Stimulated activated naive CD8-positive, alpha-beta T cell treated with anti-CD3 and anti-CD28 coated beads, Interleukin-15, amount 100 ng/mL, for 72 hours (primary cell): Measurements from ENCODE around the gene NBEA.

Experiments used
- ATAC-seq: fragments of 150-1000 bp; cut with Tn5 transposase; 2 replicates; pipeline ENCODE4 v1.10.0; 2021; ENCODE audit warnings: mild to moderate bottlenecking, moderate library complexity
- DNase-seq, 2 donors: peaks; one replicate each; pipeline ENCODE4 v3.0.0; 2021 to 2022
- H3K27ac Mint-ChIP-seq, 2 donors: one replicate each; pipeline ENCODE4 v1.8.0; 2022; ENCODE audit warnings: mild to moderate bottlenecking in 2 of 2, mixed read lengths in 2 of 2, moderate library complexity in 2 of 2
- H3K27me3 Mint-ChIP-seq: one replicate; pipeline ENCODE4 v1.8.0; 2022; ENCODE audit warnings: mixed read lengths
- H3K4me1 Mint-ChIP-seq: one replicate; pipeline ENCODE4 v1.8.0; 2022; ENCODE audit warnings: mild to moderate bottlenecking, mixed read lengths
- H3K4me3 Mint-ChIP-seq, 2 donors: one replicate each; pipeline ENCODE4 v1.8.0; 2022; ENCODE audit warnings: mild to moderate bottlenecking in 2 of 2, mixed read lengths in 2 of 2, moderate library complexity in 1 of 2
- H3K9me3 Mint-ChIP-seq, 2 donors: one replicate each; pipeline ENCODE4 v1.8.0; 2022; ENCODE audit warnings: mixed read lengths in 2 of 2

The NBEA gene

GRCh38 chr13:35518337-35518946, 576.4 kb downstream of the NBEA start:
- Mint-ChIP-seq H3K4me3 (no peak overlapping the region), H3K4me1 (no peaks in the 10 kb centered on the region), H3K27ac (no peak overlapping the region), H3K27me3 (no peaks in the 10 kb centered on the region), H3K9me3 (peaks cover 0 to 6% of the 10 kb centered on the region in 2 donors)
- ATAC-seq, result no peak
- no peak for DNase-seq

DNA sequence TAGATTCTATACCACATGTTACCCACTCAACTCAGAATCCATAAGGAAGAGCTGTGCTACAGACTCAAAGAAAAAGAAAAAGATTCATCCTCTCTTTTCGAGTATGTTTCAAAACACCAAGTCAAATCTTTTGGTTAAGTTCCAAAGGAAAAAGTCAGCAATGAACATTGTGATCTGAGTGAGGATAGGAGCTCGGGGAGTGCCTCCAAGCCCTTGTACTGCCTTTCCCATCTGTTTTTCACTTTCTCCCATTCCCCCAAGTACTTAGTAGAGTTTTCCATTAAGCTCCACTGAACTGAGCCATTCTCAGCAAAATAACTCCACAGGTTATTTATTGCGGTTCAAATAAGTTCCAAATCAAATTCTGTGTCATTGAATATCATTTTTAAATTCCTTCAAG, 582.1 kb downstream of the NBEA start:
- Mint-ChIP-seq H3K4me1 (no peaks in the 10 kb centered on the region), H3K27me3 (no peaks in the 10 kb centered on the region), H3K4me3 (no peak overlapping the region), H3K9me3 (peaks cover 0 to 6% of the 10 kb centered on the region in 2 donors), H3K27ac (no peak overlapping the region)
- ATAC-seq (no peak), DNase-seq (no peak)

DNA sequence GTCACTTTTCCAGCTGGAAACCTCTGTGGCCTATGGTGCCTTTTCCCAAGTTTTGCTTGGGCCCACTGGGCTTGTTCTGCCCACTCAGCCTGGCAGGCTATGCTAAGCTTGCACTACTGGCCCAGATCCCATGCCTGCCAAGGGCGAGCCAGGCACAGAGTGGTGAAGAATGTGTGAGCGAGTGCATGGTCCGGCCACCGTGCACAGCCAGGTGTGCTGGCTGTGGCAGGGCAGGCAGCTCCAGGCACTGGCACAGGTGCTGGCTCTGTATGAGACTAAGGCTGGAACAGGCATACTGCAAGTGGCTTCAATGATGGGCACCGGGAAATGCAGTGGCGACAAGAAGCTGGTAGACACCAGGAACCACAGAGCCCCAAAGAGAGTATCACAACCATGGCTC, 584.5 kb downstream of the NBEA start:
- no peak for DNase-seq
- Mint-ChIP-seq H3K9me3 (no peaks in the 10 kb centered on the region), H3K4me3 (no peak overlapping the region), H3K4me1 (no peaks in the 10 kb centered on the region), H3K27ac (no peak overlapping the region), H3K27me3 (no peaks in the 10 kb centered on the region)
- ATAC-seq, result no peak

GRCh38 chr13:35527451-35527850, 585.4 kb downstream of the NBEA start:
- no peak for DNase-seq
- no peak overlapping the region for H3K4me3 Mint-ChIP-seq
- no peaks in the 10 kb centered on the region for H3K27me3 Mint-ChIP-seq
- no peaks in the 10 kb centered on the region for H3K9me3 Mint-ChIP-seq
- no peaks in the 10 kb centered on the region for H3K4me1 Mint-ChIP-seq
- H3K27ac Mint-ChIP-seq, result no peak overlapping the region
- ATAC-seq, result no peak

- ATAC-seq (no peak), DNase-seq (no peak)
- Mint-ChIP-seq H3K4me1 (no peaks in the 10 kb centered on the region), H3K27me3 (no peaks in the 10 kb centered on the region), H3K27ac (no peak overlapping the region), H3K4me3 (no peak overlapping the region), H3K9me3 (no peaks in the 10 kb centered on the region)
Observed at GRCh38 chr13:35530147-35530546, 588.1 kb downstream of the NBEA start.

- ATAC-seq (no peak), DNase-seq (no peak)
- Mint-ChIP-seq H3K27me3 (no peaks in the 10 kb centered on the region), H3K27ac (no peak overlapping the region), H3K4me3 (no peak overlapping the region), H3K4me1 (no peaks in the 10 kb centered on the region), H3K9me3 (no peaks in the 10 kb centered on the region)
Observed at GRCh38 chr13:35530581-35530980, 588.5 kb downstream of the NBEA start.

GRCh38 chr13:35531526-35531925, 589.5 kb downstream of the NBEA start:
- Mint-ChIP-seq H3K27me3 (no peaks in the 10 kb centered on the region), H3K4me3 (no peak overlapping the region), H3K4me1 (no peaks in the 10 kb centered on the region), H3K9me3 (no peaks in the 10 kb centered on the region), H3K27ac (no peak overlapping the region)
- no peak for DNase-seq
- no peak for ATAC-seq

DNA sequence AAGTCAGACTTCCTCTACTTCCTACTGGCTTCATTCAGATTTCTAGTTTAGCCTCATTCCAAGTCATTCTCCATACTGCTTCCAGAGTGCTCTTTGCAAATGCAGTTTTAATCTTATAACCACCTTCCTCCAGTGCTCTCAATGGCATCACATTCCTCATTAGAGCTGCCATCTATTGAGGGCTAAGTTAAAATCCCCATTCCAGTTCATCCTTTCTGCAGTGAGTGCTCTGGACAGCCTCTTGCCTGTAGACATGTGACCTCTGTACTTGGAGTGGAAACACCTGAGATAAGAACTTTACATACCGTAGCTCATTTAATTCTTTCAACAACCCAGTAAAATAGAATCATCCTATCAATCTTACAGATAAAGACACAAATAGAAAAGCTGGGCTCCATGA, 592.3 kb downstream of the NBEA start:
- no peak for ATAC-seq
- Mint-ChIP-seq H3K9me3 (no peaks in the 10 kb centered on the region), H3K4me1 (no peaks in the 10 kb centered on the region), H3K27ac (no peak overlapping the region), H3K4me3 (no peak overlapping the region), H3K27me3 (no peaks in the 10 kb centered on the region)
- no peak for DNase-seq

- H3K4me3 Mint-ChIP-seq, result no peak overlapping the region
- H3K27me3 Mint-ChIP-seq, result no peaks in the 10 kb centered on the region
- no peak for DNase-seq
- H3K4me1 Mint-ChIP-seq, result no peaks in the 10 kb centered on the region
- peaks cover 0 to 5% of the 10 kb centered on the region in 2 donors for H3K9me3 Mint-ChIP-seq
- no peak for ATAC-seq
- no peak overlapping the region for H3K27ac Mint-ChIP-seq
Observed at GRCh38 chr13:35548790-35549189, 606.7 kb downstream of the NBEA start.

DNA sequence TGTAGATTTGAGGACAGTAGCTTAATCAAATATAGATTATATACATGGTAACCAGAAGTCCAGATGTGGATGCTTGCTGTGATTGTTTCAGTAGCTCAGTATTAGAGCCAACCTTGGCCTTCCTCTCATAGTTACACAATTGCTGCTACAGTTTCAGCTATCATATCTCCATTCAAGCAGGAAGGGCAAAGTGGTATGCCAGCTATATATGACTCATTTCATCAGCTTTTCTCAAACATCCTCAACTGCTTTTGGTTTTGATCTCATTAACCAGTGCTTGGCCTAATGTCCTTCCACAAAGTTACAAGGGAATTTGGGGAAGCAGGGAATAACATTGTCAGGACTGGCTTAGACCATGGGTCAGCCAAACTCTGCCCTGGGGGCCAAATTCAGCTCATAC, 607.4 kb downstream of the NBEA start:
- Mint-ChIP-seq H3K27ac (no peak overlapping the region), H3K4me3 (no peak overlapping the region), H3K27me3 (no peaks in the 10 kb centered on the region), H3K4me1 (no peaks in the 10 kb centered on the region), H3K9me3 (peaks cover 0 to 5% of the 10 kb centered on the region in 2 donors)
- DNase-seq, result no peak
- peak; percentile 57 for ATAC-seq

DNA sequence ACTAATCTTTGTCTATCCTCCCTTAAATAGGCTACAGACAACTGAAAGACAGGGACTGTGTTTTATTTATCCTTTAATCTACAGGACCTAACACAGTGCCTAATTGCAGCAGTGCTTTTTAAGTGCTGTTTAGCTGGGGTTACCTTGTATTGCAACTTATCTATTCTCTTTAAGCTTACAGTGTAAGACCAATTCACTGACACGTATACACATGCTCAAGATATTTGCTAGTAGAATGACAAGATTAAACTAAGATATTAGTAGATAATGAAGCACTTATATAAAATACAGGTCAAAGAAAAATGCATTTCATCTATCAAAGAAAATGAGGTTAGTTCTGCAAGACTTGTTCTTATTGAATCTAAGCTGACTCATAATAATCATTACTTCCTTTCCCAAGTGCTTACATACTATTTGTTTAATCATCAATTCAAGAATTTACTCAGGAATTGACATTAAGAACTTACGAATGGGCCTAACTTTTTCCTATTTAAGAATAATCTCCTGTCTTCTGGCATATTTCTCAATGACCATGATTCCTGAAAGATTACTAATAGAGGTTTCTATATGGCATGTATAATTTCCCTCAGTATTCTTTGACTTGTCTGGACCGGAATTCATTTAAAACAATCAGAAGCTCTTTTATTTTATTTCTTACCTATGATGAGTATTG, 610.2 kb downstream of the NBEA start:
- H3K27me3 Mint-ChIP-seq, result no peaks in the 10 kb centered on the region
- H3K4me3 Mint-ChIP-seq, result no peak overlapping the region
- DNase-seq (no peak), ATAC-seq (no peak)
- H3K4me1 Mint-ChIP-seq, result no peaks in the 10 kb centered on the region
- no peaks in the 10 kb centered on the region for H3K9me3 Mint-ChIP-seq
- H3K27ac Mint-ChIP-seq, result no peak overlapping the region

DNA sequence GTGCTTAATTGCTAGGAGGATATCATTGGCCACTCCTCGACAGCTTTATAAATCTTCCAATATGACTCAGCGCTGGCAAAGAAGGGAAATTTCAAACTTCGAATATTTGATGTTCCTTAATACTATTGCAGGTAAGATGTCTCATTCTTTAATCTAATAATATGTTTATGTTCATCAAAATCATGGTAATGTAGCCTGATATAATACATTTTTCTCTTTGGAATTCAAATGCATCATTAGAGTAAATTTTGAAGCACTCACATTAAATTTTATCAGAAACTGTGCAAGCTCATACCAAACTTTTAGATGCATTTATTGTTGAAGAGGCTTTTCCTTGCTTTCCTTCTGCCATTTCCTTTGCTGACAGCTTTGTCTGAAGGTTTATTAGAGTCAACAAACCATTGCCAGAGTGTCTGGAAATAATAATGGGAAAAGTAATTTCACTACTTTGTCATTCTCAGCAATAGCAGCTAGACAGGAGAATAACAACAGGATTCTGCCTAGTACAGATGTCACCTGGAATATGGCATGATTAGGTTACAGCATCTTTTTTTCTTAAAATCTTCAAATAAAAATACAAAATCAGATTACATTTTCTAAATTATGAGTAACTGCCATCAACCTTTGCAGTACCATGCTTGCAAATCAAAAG, 613.0 kb downstream of the NBEA start:
- no peak overlapping the region for H3K27ac Mint-ChIP-seq
- no peaks in the 10 kb centered on the region for H3K27me3 Mint-ChIP-seq
- H3K9me3 Mint-ChIP-seq, result no peaks in the 10 kb centered on the region
- H3K4me3 Mint-ChIP-seq, result no peak overlapping the region
- H3K4me1 Mint-ChIP-seq, result no peaks in the 10 kb centered on the region
- DNase-seq, result no peak
- no peak for ATAC-seq

DNA sequence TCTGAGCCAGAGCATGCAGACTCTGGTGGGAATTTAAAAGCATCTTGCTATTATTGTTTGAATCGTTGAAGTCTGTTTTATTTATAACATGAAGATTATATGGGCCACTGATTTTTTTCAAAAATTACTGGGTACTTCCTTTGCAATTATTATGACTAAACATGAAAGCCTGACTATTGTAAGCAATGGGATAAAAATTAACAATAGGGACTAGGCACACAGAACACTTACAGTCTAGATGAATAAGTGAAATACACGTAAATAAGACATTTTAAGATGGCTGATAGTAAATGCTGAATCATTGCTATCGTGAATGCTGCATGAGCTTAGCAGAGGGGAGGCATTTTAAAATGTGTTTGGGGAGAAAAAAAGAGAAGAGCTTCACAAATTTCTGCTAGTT, 615.4 kb downstream of the NBEA start:
- Mint-ChIP-seq H3K4me1 (no peaks in the 10 kb centered on the region), H3K27ac (no peak overlapping the region), H3K9me3 (no peaks in the 10 kb centered on the region), H3K4me3 (no peak overlapping the region), H3K27me3 (no peaks in the 10 kb centered on the region)
- DNase-seq (no peak), ATAC-seq (no peak)

GRCh38 chr13:35561540-35561939, 619.5 kb downstream of the NBEA start:
- no peaks in the 10 kb centered on the region for H3K4me1 Mint-ChIP-seq
- H3K9me3 Mint-ChIP-seq, result no peaks in the 10 kb centered on the region
- no peaks in the 10 kb centered on the region for H3K27me3 Mint-ChIP-seq
- ATAC-seq (no peak), DNase-seq (no peak)
- H3K4me3 Mint-ChIP-seq, result no peak overlapping the region
- H3K27ac Mint-ChIP-seq, result no peak overlapping the region

- H3K27me3 Mint-ChIP-seq, result no peaks in the 10 kb centered on the region
- no peaks in the 10 kb centered on the region for H3K4me1 Mint-ChIP-seq
- DNase-seq, result no peak
- no peak for ATAC-seq
- H3K4me3 Mint-ChIP-seq, result no peak overlapping the region
- H3K9me3 Mint-ChIP-seq, result no peaks in the 10 kb centered on the region
- H3K27ac Mint-ChIP-seq, result no peak overlapping the region
Observed at GRCh38 chr13:35565273-35565672, 623.2 kb downstream of the NBEA start.

GRCh38 chr13:35566340-35566739, 624.3 kb downstream of the NBEA start:
- DNase-seq (no peak), ATAC-seq (no peak)
- H3K4me1 Mint-ChIP-seq, result no peaks in the 10 kb centered on the region
- no peak overlapping the region for H3K4me3 Mint-ChIP-seq
- no peaks in the 10 kb centered on the region for H3K9me3 Mint-ChIP-seq
- no peaks in the 10 kb centered on the region for H3K27me3 Mint-ChIP-seq
- H3K27ac Mint-ChIP-seq, result peak overlapping the region in 1 of 2 donors; percentile 89
